ENCODE data around the gene CDKAL1. TPM values are rescaled to one million over a fixed set of nuclear protein-coding genes. Genes with fewer than 3 reads are reported as not detected.

Gene CDKAL1
- total RNA-seq, 6 experiments from 2014 or later = 9.2 to 14.3 (median 11.9) TPM

- peaks cover 15% of the 10 kb centered on the region for H3K4me1 Mint-ChIP-seq (ENCODE audit: low read depth)
- no peaks in the 10 kb centered on the region for H3K27me3 Mint-ChIP-seq (ENCODE audit: insufficient read depth)
- peak overlapping the region; percentile 28; the same call in 1 of the 2 replicates for H3K4me3 Mint-ChIP-seq
- peak overlapping the region; percentile 5; the same call in 1 of the 2 replicates for H3K27ac Mint-ChIP-seq
- H3K9me3 Mint-ChIP-seq = no peaks in the 10 kb centered on the region
- peaks cover 9% of the 10 kb centered on the region; the same call in 1 of the 2 replicates for H3K36me3 Mint-ChIP-seq (ENCODE audit: low read depth)
- no peak for TF ChIP-seq CTCF (IDR thresholded peaks at IDR 0.05)
- peak; percentile 81 for DNase-seq
These were observed 418.6 kb downstream of the CDKAL1 start for GRCh38 chr6:20952699-20953474.

DNA sequence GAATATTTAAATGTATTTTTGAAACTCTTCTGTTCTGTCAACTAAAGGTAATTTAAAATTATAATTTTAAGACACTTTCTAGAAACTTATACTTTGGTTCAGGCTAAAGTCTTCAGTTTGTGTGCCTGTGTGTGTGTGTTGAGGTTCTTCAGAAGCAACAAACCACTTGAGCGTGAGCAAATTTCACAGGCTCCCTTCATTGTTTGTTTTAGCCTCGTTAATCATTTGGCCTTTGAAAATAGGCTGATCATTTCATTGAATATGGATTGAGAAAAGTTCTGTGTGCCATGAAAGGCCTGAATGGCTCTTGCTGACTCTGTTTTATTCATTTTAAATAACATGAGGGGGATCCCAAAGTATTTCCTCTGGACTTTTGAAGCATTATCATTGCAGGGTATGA lies 420.1 kb downstream of the CDKAL1 start:
- TF ChIP-seq CTCF (IDR thresholded peaks at IDR 0.05) = no peak
- Mint-ChIP-seq H3K27ac (no peak overlapping the region), H3K27me3 (ENCODE audit: insufficient read depth) (no peaks in the 10 kb centered on the region), H3K9me3 (no peaks in the 10 kb centered on the region), H3K4me1 (ENCODE audit: low read depth) (peaks cover 15% of the 10 kb centered on the region), H3K36me3 (ENCODE audit: low read depth) (peaks cover 9% of the 10 kb centered on the region; the same call in 1 of the 2 replicates), H3K4me3 (no peak overlapping the region)
- no peak for DNase-seq

GRCh38 chr6:20955131-20955530 lies 420.9 kb downstream of the CDKAL1 start:
- H3K4me3 Mint-ChIP-seq = no peak overlapping the region
- H3K36me3 Mint-ChIP-seq (ENCODE audit: low read depth) = peaks cover 9% of the 10 kb centered on the region; the same call in 1 of the 2 replicates
- peaks cover 15% of the 10 kb centered on the region for H3K4me1 Mint-ChIP-seq (ENCODE audit: low read depth)
- H3K27me3 Mint-ChIP-seq (ENCODE audit: insufficient read depth) = no peaks in the 10 kb centered on the region
- no peaks in the 10 kb centered on the region for H3K9me3 Mint-ChIP-seq
- no peak for DNase-seq
- H3K27ac Mint-ChIP-seq = no peak overlapping the region
- no peak for TF ChIP-seq CTCF (IDR thresholded peaks at IDR 0.05)

- no peak for TF ChIP-seq CTCF (IDR thresholded peaks at IDR 0.05)
- Mint-ChIP-seq H3K27me3 (ENCODE audit: insufficient read depth) (no peaks in the 10 kb centered on the region), H3K4me1 (ENCODE audit: low read depth) (peaks cover 15% of the 10 kb centered on the region), H3K4me3 (no peak overlapping the region), H3K36me3 (ENCODE audit: low read depth) (peaks cover 9% of the 10 kb centered on the region; the same call in 1 of the 2 replicates), H3K9me3 (no peaks in the 10 kb centered on the region), H3K27ac (no peak overlapping the region)
- no peak for DNase-seq
These were observed 421.5 kb downstream of the CDKAL1 start for GRCh38 chr6:20955751-20956150.

- Mint-ChIP-seq H3K27me3 (ENCODE audit: insufficient read depth) (no peaks in the 10 kb centered on the region), H3K4me1 (ENCODE audit: low read depth) (no peaks in the 10 kb centered on the region), H3K27ac (no peak overlapping the region), H3K36me3 (ENCODE audit: low read depth) (peaks cover 13% of the 10 kb centered on the region; the same call in 1 of the 2 replicates), H3K4me3 (no peak overlapping the region), H3K9me3 (no peaks in the 10 kb centered on the region)
- no peak for TF ChIP-seq CTCF (IDR thresholded peaks at IDR 0.05)
- DNase-seq = no peak
These were observed 425.8 kb downstream of the CDKAL1 start for GRCh38 chr6:20960067-20960466.
